ENCODE data around the gene PPP1R27. TPM values are rescaled to one million over a fixed set of nuclear protein-coding genes. Genes with fewer than 3 reads are reported as not detected.

The PPP1R27 gene
- total RNA-seq, 1 donor, result not detected

DNA sequence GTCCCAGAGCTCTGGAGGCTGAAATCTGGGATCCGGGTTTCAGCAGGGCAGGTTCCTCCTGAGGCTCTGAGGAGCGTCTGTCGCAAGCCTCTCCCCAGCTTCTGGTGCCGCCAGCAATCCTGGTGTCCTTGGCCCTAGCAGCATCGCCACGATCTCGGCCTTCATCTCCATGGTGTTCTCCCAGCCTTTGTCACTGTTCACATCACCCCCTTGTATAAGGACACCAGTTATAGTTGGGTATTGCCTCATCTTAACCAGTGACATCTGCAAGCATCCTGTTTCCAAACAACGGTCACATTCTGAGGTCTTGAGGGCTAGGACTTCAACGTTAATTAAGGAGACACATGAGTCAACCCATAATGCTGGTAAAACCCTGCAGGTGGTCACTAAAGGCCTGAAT, 2.8 kb upstream of the PPP1R27 start:
- H3K27ac ChIP-seq (ENCODE audit: low read depth, low read length), result no peak overlapping the region
- no peak overlapping the region for H2AFZ ChIP-seq (ENCODE audit: low read length)
- peaks cover 8% of the 10 kb centered on the region for H3K79me2 ChIP-seq (ENCODE audit: insufficient read depth, low read length)
- peaks cover 3% of the 10 kb centered on the region for H4K20me1 ChIP-seq (ENCODE audit: insufficient read depth, low read length)
- H3K4me1 ChIP-seq (ENCODE audit: insufficient read depth, low read length), result peaks cover 8% of the 10 kb centered on the region
- H3K27me3 ChIP-seq (ENCODE audit: insufficient read depth, low read length), result no peaks in the 10 kb centered on the region
- H3K9me3 ChIP-seq (ENCODE audit: low read depth, low read length), result no peaks in the 10 kb centered on the region
- H3K4me3 ChIP-seq (ENCODE audit: insufficient read depth, low read length), result no peak overlapping the region
- TF ChIP-seq, protein P1, sequence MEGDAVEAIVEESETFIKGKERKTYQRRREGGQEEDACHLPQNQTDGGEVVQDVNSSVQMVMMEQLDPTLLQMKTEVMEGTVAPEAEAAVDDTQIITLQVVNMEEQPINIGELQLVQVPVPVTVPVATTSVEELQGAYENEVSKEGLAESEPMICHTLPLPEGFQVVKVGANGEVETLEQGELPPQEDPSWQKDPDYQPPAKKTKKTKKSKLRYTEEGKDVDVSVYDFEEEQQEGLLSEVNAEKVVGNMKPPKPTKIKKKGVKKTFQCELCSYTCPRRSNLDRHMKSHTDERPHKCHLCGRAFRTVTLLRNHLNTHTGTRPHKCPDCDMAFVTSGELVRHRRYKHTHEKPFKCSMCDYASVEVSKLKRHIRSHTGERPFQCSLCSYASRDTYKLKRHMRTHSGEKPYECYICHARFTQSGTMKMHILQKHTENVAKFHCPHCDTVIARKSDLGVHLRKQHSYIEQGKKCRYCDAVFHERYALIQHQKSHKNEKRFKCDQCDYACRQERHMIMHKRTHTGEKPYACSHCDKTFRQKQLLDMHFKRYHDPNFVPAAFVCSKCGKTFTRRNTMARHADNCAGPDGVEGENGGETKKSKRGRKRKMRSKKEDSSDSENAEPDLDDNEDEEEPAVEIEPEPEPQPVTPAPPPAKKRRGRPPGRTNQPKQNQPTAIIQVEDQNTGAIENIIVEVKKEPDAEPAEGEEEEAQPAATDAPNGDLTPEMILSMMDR (IDR thresholded peaks at IDR 0.05; ENCODE audit: extremely low read depth, low read depth, low read length), result no peak
- no peak for DNase-seq (ENCODE audit: insufficient read length, low spot score, missing footprints)
- H3K4me2 ChIP-seq (ENCODE audit: insufficient read depth, low read length), result no peak overlapping the region
- peaks cover 6% of the 10 kb centered on the region for H3K36me3 ChIP-seq (ENCODE audit: insufficient read depth, low read length)

- Histone ChIP-seq H3K9me3 (ENCODE audit: low read depth, low read length) (no peaks in the 10 kb centered on the region), H3K79me2 (ENCODE audit: insufficient read depth, low read length) (peaks cover 39% of the 10 kb centered on the region), H3K27me3 (ENCODE audit: insufficient read depth, low read length) (no peaks in the 10 kb centered on the region), H3K4me3 (ENCODE audit: insufficient read depth, low read length) (peak overlapping the region; percentile 84), H3K27ac (ENCODE audit: low read depth, low read length) (peak overlapping the region; percentile 78), H2AFZ (ENCODE audit: low read length) (peak overlapping the region; percentile 65), H3K4me2 (ENCODE audit: insufficient read depth, low read length) (peak overlapping the region; percentile 83), H3K4me1 (ENCODE audit: insufficient read depth, low read length) (peaks cover 21% of the 10 kb centered on the region), H4K20me1 (ENCODE audit: insufficient read depth, low read length) (peaks cover 16% of the 10 kb centered on the region), H3K36me3 (ENCODE audit: insufficient read depth, low read length) (no peaks in the 10 kb centered on the region)
- TF ChIP-seq, protein P1 (IDR thresholded peaks at IDR 0.05; ENCODE audit: extremely low read depth, low read depth, low read length), result no peak
- no peak for DNase-seq (ENCODE audit: insufficient read length, low spot score, missing footprints)
These were observed 674 bp downstream of the PPP1R27 start for GRCh38 chr17:81833921-81834830.

DNA sequence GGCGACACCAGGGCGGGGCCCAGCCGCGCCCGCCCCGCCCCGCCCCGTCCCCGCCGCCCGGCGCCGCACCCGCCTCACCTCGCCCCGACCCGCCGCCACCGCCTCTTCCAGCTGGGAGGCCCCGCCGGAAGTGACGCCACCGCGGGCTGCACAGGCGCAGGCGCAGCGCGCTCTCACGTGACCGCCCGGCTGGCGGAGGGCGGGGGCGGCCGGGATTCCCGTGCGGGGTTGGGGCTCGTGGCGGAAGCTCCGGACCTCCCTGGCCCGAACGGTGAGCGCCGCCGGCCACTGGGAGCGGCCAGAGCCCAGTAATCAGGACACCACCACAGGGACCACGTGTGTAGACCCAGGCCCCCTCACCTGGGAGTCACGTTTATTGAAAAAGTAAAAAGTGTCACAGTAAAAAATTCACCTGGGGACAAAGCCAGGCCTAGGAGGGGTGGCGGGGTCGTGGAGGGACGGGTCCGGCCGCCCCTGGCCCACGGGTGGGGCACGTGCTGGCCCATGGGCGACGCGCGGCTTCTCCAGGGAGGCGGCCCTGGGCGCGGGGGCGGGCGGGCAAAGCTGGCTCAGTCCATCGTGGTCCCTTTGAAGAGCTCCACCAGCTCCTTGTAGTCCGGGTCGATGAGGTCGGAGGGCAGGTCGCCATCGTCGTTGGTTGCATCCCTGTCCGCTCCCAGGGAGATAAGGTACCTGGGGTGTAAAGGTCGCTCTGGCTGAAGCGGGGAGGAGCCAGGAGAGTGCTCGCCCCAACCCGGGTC, 1.5 kb downstream of the PPP1R27 start, which contains the start of gene MCRIP1:
Gene MCRIP1, minus strand, starts transcription at position 132 of the 761 bp plus-strand sequence. CDS start 8,785 bp downstream, outside the sequence.
- peak; percentile 100 for DNase-seq (ENCODE audit: insufficient read length, low spot score, missing footprints)
- peaks cover 23% of the 10 kb centered on the region for H4K20me1 ChIP-seq (ENCODE audit: insufficient read depth, low read length)
- TF ChIP-seq, protein P1 (IDR thresholded peaks at IDR 0.05; ENCODE audit: extremely low read depth, low read depth, low read length), result no peak
- no peaks in the 10 kb centered on the region for H3K27me3 ChIP-seq (ENCODE audit: insufficient read depth, low read length)
- no peaks in the 10 kb centered on the region for H3K36me3 ChIP-seq (ENCODE audit: insufficient read depth, low read length)
- H3K27ac ChIP-seq (ENCODE audit: low read depth, low read length), result peak within 1 kb of the TSS; percentile 82
- no peaks in the 10 kb centered on the region for H3K9me3 ChIP-seq (ENCODE audit: low read depth, low read length)
- H3K79me2 ChIP-seq (ENCODE audit: insufficient read depth, low read length), result peaks cover 48% of the 10 kb centered on the region
- H3K4me1 ChIP-seq (ENCODE audit: insufficient read depth, low read length), result peaks cover 21% of the 10 kb centered on the region
- peak within 1 kb of the TSS; percentile 84 for H3K4me3 ChIP-seq (ENCODE audit: insufficient read depth, low read length)
- H3K4me2 ChIP-seq (ENCODE audit: insufficient read depth, low read length), result peak within 1 kb of the TSS; percentile 93
- H2AFZ ChIP-seq (ENCODE audit: low read length), result peak within 1 kb of the TSS; percentile 65

Measured in osteoblast (primary cell).